HCT116 (cell line): Measurements from ENCODE around the gene C11orf52. TPM values are rescaled to one million over a fixed set of nuclear protein-coding genes. Genes with fewer than 3 reads are reported as not detected.

Source experiments
- ATAC-seq: fragments of 200-7000 bp; cut with Tn5 transposase; 2 replicates; pipeline ENCODE4 v1.9.1; 2020; ENCODE audit warnings: mild to moderate bottlenecking, moderate library complexity
- Bru-seq: library from RNA; stranded (reverse); fragments of 400-500 nt; gene quantifications from one replicate; lab custom pipeline; 2021; lab: Mats Ljungman, UMichigan
- BruChase-seq, 2 experiments: library from RNA; stranded (reverse); fragments of 400-500 nt; gene quantifications; one replicate each; lab custom pipeline; 2021; lab: Mats Ljungman, UMichigan
- BruUV-seq: library from RNA; stranded (reverse); fragments of 400-500 nt; replicated peaks from 2 replicates; lab custom pipeline; 2021; lab: Mats Ljungman, UMichigan
- CTCF ChIA-PET: fragments of 300-600 bp; sonication (Branson Sonifier 250); formaldehyde crosslinking; loops from one replicate; lab custom pipeline; 2021; ENCODE audit warnings: antibody characterized with exemption; lab: Charles Lee
- POLR2A ChIA-PET: fragments of 300-600, 350-600 bp; sonication (Branson Sonifier 250); formaldehyde crosslinking; loops from one replicate; lab custom pipeline; 2021; ENCODE audit warnings: antibody characterized with exemption; lab: Charles Lee
- RAD21 ChIA-PET, 2 experiments: fragments of 300-600 bp; sonication (Branson Sonifier 250); formaldehyde crosslinking; loops; one replicate each; lab custom pipeline; 2023; ENCODE audit warnings: low total read pairs in 2 of 2; ENCODE audit not compliant: uncharacterized antibody in 2 of 2, unreplicated experiment in 2 of 2, low non-redundant PET in 1 of 2; lab: Charles Lee
- DNase-seq: peaks from one replicate; pipeline ENCODE4 v3.0.0-alpha.2; 2010; ENCODE audit warnings: low read depth, low spot score
- H2AFZ ChIP-seq: fragments of 200-600 bp; shearing (Covaris generic), sonication (generic); 2 replicates; pipeline ENCODE4 v1.6.1; 2017; ENCODE audit warnings: low read depth, mixed run types, mixed read lengths, antibody characterized with exemption, low read length; ENCODE audit not compliant: poor library complexity, severe bottlenecking
- H3K27ac ChIP-seq: 2 replicates; pipeline ENCODE4 v1.5.1; 2012; ENCODE audit warnings: low read depth, low read length
- H3K27me3 ChIP-seq: fragments of 200-600 bp; sonication (generic); 2 replicates; pipeline ENCODE4 v1.6.1; 2016; ENCODE audit warnings: mixed run types, low read length, mixed read lengths; ENCODE audit not compliant: insufficient read depth
- H3K36me3 ChIP-seq, 2 experiments: fragments of 200-500 bp in 1 of 2; fragments of 200-600 bp in 1 of 2; sonication (Bioruptor generic) in 1 of 2; sonication (generic) in 1 of 2; 2 replicates each; pipeline versions ENCODE4 v1.5.1 to v1.6.1; 2014 to 2016; ENCODE audit warnings: low read length in 2 of 2, inconsistent platforms in 1 of 2, mixed read lengths in 1 of 2, mixed run types in 1 of 2; ENCODE audit not compliant: insufficient read depth in 2 of 2, control insufficient read depth in 1 of 2
- H3K4me1 ChIP-seq, 2 experiments: fragments of 200-600 bp in 1 of 2; sonication (generic) in 1 of 2; 2 replicates each; pipeline versions ENCODE4 v1.5.1 to v1.6.1; 2012 to 2017; ENCODE audit warnings: low read length in 2 of 2, inconsistent platforms in 1 of 2, mild to moderate bottlenecking in 1 of 2, mixed read lengths in 1 of 2, mixed run types in 1 of 2, moderate library complexity in 1 of 2; ENCODE audit not compliant: insufficient read depth in 2 of 2, control insufficient read depth in 1 of 2
- H3K4me2 ChIP-seq: fragments of 200-600 bp; sonication (generic); 2 replicates; pipeline ENCODE4 v1.6.1; 2017; ENCODE audit warnings: mixed run types, low read length, mixed read lengths
- H3K4me3 ChIP-seq, 2 experiments: fragments of 200-600 bp in 1 of 2; sonication (generic) in 1 of 2; replicated peaks in 1 of 2; 2 replicates each; pipeline ENCODE4 v1.5.1; 2011 to 2016; ENCODE audit warnings: low read length in 2 of 2, control low read depth in 1 of 2, low read depth in 1 of 2, mild to moderate bottlenecking in 1 of 2, mixed read lengths in 1 of 2, mixed run types in 1 of 2
- H3K79me2 ChIP-seq: fragments of 200-600 bp; sonication (generic); 2 replicates; pipeline ENCODE4 v1.6.1; 2017; ENCODE audit warnings: mild to moderate bottlenecking, mixed run types, low read length, moderate library complexity, mixed read lengths; ENCODE audit not compliant: insufficient read depth
- H3K9ac ChIP-seq: fragments of 200-600 bp; sonication (generic); 2 replicates; pipeline ENCODE4 v1.6.1; 2016; ENCODE audit warnings: low read length, mixed read lengths
- H3K9me2 ChIP-seq: fragments of 200-600 bp; sonication (generic), shearing (Covaris generic); 2 replicates; pipeline ENCODE4 v1.6.1; 2017; ENCODE audit warnings: mixed run types, mild to moderate bottlenecking, moderate library complexity; ENCODE audit not compliant: insufficient read depth
- H3K9me3 ChIP-seq, 2 experiments: fragments of 200-500 bp in 1 of 2; fragments of 200-600 bp in 1 of 2; sonication (Bioruptor generic) in 1 of 2; sonication (generic) in 1 of 2; 2 replicates each; pipeline ENCODE4 v1.6.1; 2014 to 2017; ENCODE audit warnings: low read length in 2 of 2, mixed read lengths in 2 of 2, inconsistent platforms in 1 of 2, low read depth in 1 of 2, mild to moderate bottlenecking in 1 of 2, mixed run types in 1 of 2, moderate library complexity in 1 of 2; ENCODE audit not compliant: control insufficient read depth in 1 of 2, insufficient read depth in 1 of 2
- H4K20me1 ChIP-seq: fragments of 200-600 bp; sonication (generic), shearing (Covaris generic); 2 replicates; pipeline ENCODE4 v1.6.1; 2017; ENCODE audit warnings: mixed run types, mild to moderate bottlenecking, moderate library complexity; ENCODE audit not compliant: insufficient read depth
- CBX3 ChIP-seq: IDR thresholded peaks from 2 replicates; pipeline ENCODE4 v1.6.1; 2012; ENCODE audit warnings: low read depth
- CEBPB ChIP-seq: IDR thresholded peaks from 2 replicates; pipeline ENCODE4 v1.6.1; 2012; ENCODE audit warnings: low read depth
- CTCF ChIP-seq, 3 experiments: fragments of 200-600 bp in 1 of 3; sonication (generic) in 1 of 3; IDR thresholded peaks in 2 of 3; conservative IDR thresholded peaks in 1 of 3; 2 replicates each; pipeline ENCODE4 v1.5.1; 2012 to 2017; ENCODE audit warnings: low read depth in 2 of 3, low read length in 2 of 3, antibody characterized with exemption in 1 of 3, borderline replicate concordance in 1 of 3, control low read depth in 1 of 3, mild to moderate bottlenecking in 1 of 3, mixed read lengths in 1 of 3, mixed run types in 1 of 3, moderate library complexity in 1 of 3; ENCODE audit not compliant: insufficient read depth in 1 of 3
- ELF1 ChIP-seq: IDR thresholded peaks from 2 replicates; pipeline ENCODE4 v1.6.1; 2012; ENCODE audit warnings: low read depth, borderline replicate concordance
- EZH2 ChIP-seq: fragments of 200-600 bp; sonication (generic); IDR thresholded peaks from 2 replicates; pipeline ENCODE4 v1.6.1; 2017; ENCODE audit warnings: antibody characterized with exemption, mixed run types
- FOSL1 ChIP-seq: IDR thresholded peaks from 2 replicates; pipeline ENCODE4 v1.6.1; 2012; ENCODE audit warnings: low read depth
- JUND ChIP-seq: IDR thresholded peaks from 2 replicates; pipeline ENCODE4 v1.6.1; 2012
- MAX ChIP-seq: IDR thresholded peaks from 2 replicates; pipeline ENCODE4 v1.6.1; 2012
- POLR2A ChIP-seq: IDR thresholded peaks from 2 replicates; pipeline ENCODE4 v1.7.0; 2011; ENCODE audit warnings: borderline replicate concordance; ENCODE audit not compliant: insufficient read depth, insufficient read length; ENCODE audit errors: extremely low read depth
- POLR2AphosphoS5 ChIP-seq: IDR thresholded peaks from 2 replicates; pipeline ENCODE4 v1.6.1; 2011; ENCODE audit warnings: mild to moderate bottlenecking, low read depth, low read length, moderate library complexity
- RAD21 ChIP-seq: IDR thresholded peaks from 2 replicates; pipeline ENCODE4 v1.6.1; 2012; ENCODE audit warnings: low read depth, mild to moderate bottlenecking
- REST ChIP-seq: IDR thresholded peaks from 2 replicates; pipeline ENCODE4 v1.6.1; 2012; ENCODE audit warnings: low read depth
- SP1 ChIP-seq: IDR thresholded peaks from 2 replicates; pipeline ENCODE4 v1.6.1; 2012; ENCODE audit warnings: low read depth
- SRF ChIP-seq: IDR thresholded peaks from 2 replicates; pipeline ENCODE4 v1.6.1; 2012; ENCODE audit warnings: low read depth
- YY1 ChIP-seq: IDR thresholded peaks from 2 replicates; pipeline ENCODE4 v1.6.1; 2011; ENCODE audit warnings: low read length, low read depth, moderate library complexity, mild to moderate bottlenecking; ENCODE audit not compliant: insufficient replicate concordance; ENCODE audit errors: extremely low read depth
- ZBTB33 ChIP-seq: IDR thresholded peaks from 2 replicates; pipeline ENCODE4 v1.6.1; 2011; ENCODE audit warnings: mild to moderate bottlenecking, low read length, moderate library complexity; ENCODE audit not compliant: insufficient replicate concordance; ENCODE audit errors: extremely low read depth
- ZFX ChIP-seq: fragments of 450-650 bp; IDR thresholded peaks from 2 replicates; pipeline ENCODE4 v1.6.1; 2017
- intact Hi-C: fragments of 100-400 bp; cut with micrococcal nuclease; formaldehyde crosslinking; loops from 2 replicates; pipeline ENCODE4 v1.10.0; 2022
- long read RNA-seq: library from polyadenylated mRNA; unstranded; transcript quantifications from one replicate; pipeline ENCODE4 v2.0.0, GENCODE V29; 2021; ENCODE audit not compliant: unreplicated experiment
- polyA plus RNA-seq: library from polyadenylated mRNA; unstranded; fragments of >200 nt; gene quantifications from 2 replicates; pipeline ENCODE4 v1.2.1, GENCODE V29; 2012; ENCODE audit warnings: missing spikeins
- total RNA-seq: library from RNA; stranded (reverse); gene quantifications from one replicate; pipeline ENCODE4 v1.2.1, GENCODE V29; 2021; ENCODE audit not compliant: unreplicated experiment

The C11orf52 gene
- total RNA-seq (4.6 TPM), Bru-seq, nascent RNA (percentile 33 among the genes with signal in this experiment), BruChase-seq, experiment 1, labeled RNA remaining after a 6-hour chase (percentile 55 among the genes with signal in this experiment), BruChase-seq, experiment 2, labeled RNA remaining after a 2-hour chase (percentile 34 among the genes with signal in this experiment)
- 5.9 and 6.3 TPM in 2 replicates for polyA plus RNA-seq
- long read RNA-seq, partial matches to known transcripts: 0 of 6 reads
- long read RNA-seq, other reads (novel, unspliced or antisense): 2 of 6 reads

GRCh38 chr11:111918390-111919256 lies at the start of gene C11orf52:
Gene C11orf52 (plus strand): TSS chr11:111918913. CDS start chr11:111918973, 60 bp downstream.
- H3K9me3 ChIP-seq: no peaks in the 10 kb centered on the region
- peak; percentile 97 for ATAC-seq
- peak; percentile 79 for DNase-seq
- ChIA-PET RAD21 (no interaction called here), POLR2A (interaction anchor here (1.2 kb wide), 2 partner anchors 8 to 38 kb away, joined by 3 to 6 read pairs; no protein-coding TSS in a partner anchor), CTCF (interaction anchor here (1.2 to 2.3 kb wide), 3 partner anchors 8 to 13 kb away, joined by 4 to 14 read pairs (median 7); no protein-coding TSS in a partner anchor)
- peak within 1 kb of the TSS; percentile 44; the same call in 1 of the 2 replicates for H3K27ac ChIP-seq
- H3K36me3 ChIP-seq: no peaks in the 10 kb centered on the region
- H2AFZ ChIP-seq: peak within 1 kb of the TSS; percentile 72
- no peaks in the 10 kb centered on the region for H4K20me1 ChIP-seq
- peaks cover 8 to 17% of the 10 kb centered on the region in 2 experiments; a peak in 3 of 4 replicates for H3K4me1 ChIP-seq
- H3K9ac ChIP-seq: peak within 1 kb of the TSS; percentile 35; the same call in 1 of the 2 replicates
- no peaks in the 10 kb centered on the region for H3K9me2 ChIP-seq
- BruUV-seq: TSS peak; percentile 67
- H3K79me2 ChIP-seq: no peaks in the 10 kb centered on the region
- peaks cover 8% of the 10 kb centered on the region; the same call in 1 of the 2 replicates for H3K27me3 ChIP-seq
- intact Hi-C loops: no loop called here
- peak within 1 kb of the TSS; percentile 77 for H3K4me2 ChIP-seq
- H3K4me3 ChIP-seq: peak within 1 kb of the TSS; percentile 32 to 59
- TF ChIP-seq YY1 (peak; percentile 34), ZFX (no peak), EZH2 (no peak), CBX3 (peak; percentile 86; the same call in 1 of the 2 replicates), REST (no peak), ZBTB33 (no peak), CEBPB (no peak), SP1 (peak; percentile 56; the same call in 1 of the 2 replicates), JUND (0 out of 2 replicates have a peak, but pooled peaks have one; percentile 5), RAD21 (no peak), POLR2A (no peak), POLR2AphosphoS5 (peak; percentile 79), ELF1 (peak; percentile 96), FOSL1 (no peak), SRF (no peak), MAX (peak; percentile 79), CTCF (IDR thresholded peaks at IDR 0.05 in 2 of 3, conservative IDR thresholded peaks at IDR 0.05 in 1 of 3; ENCODE audit: borderline replicate concordance in 1 of 3, insufficient read depth in 1 of 3, low read depth in 2 of 3, low read length in 2 of 3) (no peak)
